Activated naive CD4-positive, alpha-beta T cell treated with anti-CD3 and anti-CD28 coated beads, Interleukin-2, amount 50 U/mL, for 16 hours (primary cell): ENCODE measurements around the gene P4HB.

Source experiments
- DNase-seq: peaks from one replicate; pipeline ENCODE4 v3.0.0-alpha.2; 2020

The P4HB gene

GRCh38 chr17:81895400-81895799 lies 35.1 kb upstream of the P4HB start:
- no peak for DNase-seq

DNA sequence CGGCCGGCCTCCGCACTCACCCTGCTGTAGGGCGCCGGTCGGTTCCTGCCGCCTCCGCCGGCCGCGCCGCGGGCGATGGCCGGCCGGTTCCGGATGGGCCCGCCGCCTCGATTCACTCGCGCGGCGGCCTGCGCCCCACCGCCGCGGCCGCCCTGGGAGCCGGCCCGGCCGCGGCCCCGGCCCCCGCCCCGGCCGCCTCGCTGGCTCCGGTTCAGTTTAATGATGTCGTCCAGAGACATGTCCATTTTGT lies 30.9 kb upstream of the P4HB start:
- no peak for DNase-seq

GRCh38 chr17:81890447-81891302 lies 30.3 kb upstream of the P4HB start:
- no peak for DNase-seq

GRCh38 chr17:81889602-81890001 lies 29.3 kb upstream of the P4HB start:
- DNase-seq = no peak

- DNase-seq = no peak
Observed at GRCh38 chr17:81888988-81889595, 28.8 kb upstream of the P4HB start.

- DNase-seq = no peak
Observed at GRCh38 chr17:81888105-81888987, 28.0 kb upstream of the P4HB start.

GRCh38 chr17:81885869-81886548 lies 25.7 kb upstream of the P4HB start:
- DNase-seq = no peak

- no peak for DNase-seq
Observed at GRCh38 chr17:81885454-81885853, 25.1 kb upstream of the P4HB start.

DNA sequence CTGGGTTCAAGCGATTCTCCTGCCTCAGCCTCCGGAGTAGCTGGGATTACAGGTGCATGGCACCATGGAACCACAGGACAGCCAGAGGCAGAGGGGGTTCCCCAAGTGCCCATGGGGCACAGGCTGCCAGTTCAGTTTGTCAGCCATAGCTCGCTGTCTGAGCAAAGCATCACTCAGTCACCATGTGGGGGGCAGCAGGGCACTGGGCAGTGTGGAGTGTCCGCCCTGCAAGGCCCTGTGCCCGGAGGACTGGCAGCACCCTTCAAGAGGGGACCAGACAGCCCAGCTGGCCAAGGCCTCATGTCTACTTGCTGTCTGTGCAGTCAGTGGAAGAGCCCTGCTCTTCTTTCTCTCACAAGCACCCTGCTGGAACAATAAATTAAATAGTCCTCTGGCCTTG lies 24.6 kb upstream of the P4HB start:
- no peak for DNase-seq

GRCh38 chr17:81884520-81884919 lies 24.2 kb upstream of the P4HB start:
- DNase-seq = no peak

DNA sequence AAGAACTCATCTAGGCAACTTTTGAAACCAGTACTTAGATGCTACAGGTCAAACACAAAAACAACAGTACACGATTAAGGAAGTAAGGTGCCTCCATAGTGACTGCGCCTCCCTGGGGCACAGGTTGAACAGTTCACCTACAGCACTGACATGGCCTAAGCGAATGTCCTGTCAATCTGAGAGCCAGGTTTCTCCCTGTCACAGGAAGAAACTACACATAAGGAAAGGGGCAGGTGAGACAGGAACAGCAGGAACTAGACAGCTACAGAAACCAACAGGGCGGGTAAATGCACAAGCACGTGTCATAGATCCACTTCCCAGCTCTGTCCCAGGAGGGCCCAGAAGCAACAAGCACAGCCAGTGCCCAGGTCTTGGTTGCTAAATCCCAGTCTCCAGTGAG lies 18.8 kb upstream of the P4HB start:
- DNase-seq = no peak

- no peak for DNase-seq
Observed at GRCh38 chr17:81878294-81878693, 18.0 kb upstream of the P4HB start.

DNA sequence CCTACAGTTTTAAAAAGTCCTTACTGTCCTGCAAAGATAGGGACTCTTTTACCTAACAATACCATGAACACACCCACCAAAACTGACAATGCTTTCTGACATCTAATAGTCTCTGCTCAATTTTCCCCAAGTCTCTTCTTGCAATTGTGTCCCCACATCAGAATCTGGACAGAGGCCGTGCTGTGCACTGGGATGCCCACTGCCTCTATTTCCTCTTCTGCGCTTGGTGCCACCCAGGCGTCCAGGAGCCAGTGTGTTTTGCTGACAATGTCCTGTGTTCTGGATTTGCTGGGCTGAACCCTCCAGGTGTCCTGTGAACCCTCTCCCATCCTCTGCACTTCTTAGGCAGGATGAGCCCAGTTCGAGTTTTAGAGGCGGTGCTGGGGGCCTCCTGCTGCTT lies 17.2 kb upstream of the P4HB start:
- no peak for DNase-seq

- DNase-seq = peak; percentile 96
Observed at GRCh38 chr17:81871387-81872230, 11.3 kb upstream of the P4HB start.

GRCh38 chr17:81870981-81871386 lies 10.6 kb upstream of the P4HB start, which contains the start of gene ARHGDIA:
ARHGDIA (minus strand) TSS chr17:81871337; CDS start chr17:81869930, 1,407 bp downstream.
- DNase-seq = no peak

- peak; percentile 45 for DNase-seq
Observed at GRCh38 chr17:81870131-81870980, 10.0 kb upstream of the P4HB start.

- DNase-seq = peak; percentile 45
Observed at GRCh38 chr17:81869221-81870130, 9.1 kb upstream of the P4HB start.

GRCh38 chr17:81868674-81869220 lies 8.4 kb upstream of the P4HB start:
- DNase-seq = no peak

DNA sequence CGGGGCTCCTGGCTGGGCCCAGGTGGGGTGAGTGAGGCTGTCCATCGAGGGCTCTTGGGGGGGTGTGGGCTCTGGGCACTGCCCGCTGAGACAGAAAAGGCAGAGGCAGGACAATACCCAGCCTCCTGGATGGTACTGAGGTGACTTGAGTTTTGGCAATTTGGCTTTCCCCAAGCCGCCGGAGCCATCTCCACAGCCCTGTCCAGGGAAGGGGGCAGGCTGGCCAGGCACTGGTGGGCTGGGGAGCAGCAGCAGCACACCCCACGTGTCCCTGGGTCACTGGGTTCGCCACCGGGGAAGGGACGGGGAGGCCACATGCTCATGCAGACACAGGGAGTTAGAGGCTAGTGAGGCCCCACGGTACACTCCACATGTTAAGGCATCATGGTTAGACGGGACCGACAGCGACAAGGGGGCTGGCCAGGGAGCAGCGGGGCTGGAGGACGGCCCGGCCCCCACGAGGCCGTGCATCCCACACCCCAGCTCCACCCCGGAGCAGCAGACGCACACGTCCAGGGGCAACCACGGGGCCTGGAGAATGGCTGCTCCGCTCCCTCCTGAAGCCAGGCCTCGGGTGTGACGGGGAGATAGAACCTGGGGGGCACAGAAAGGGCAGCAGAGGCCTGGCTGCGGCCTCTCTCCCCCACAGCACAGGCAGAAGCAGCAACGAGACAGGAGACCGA lies 7.8 kb upstream of the P4HB start:
- no peak for DNase-seq
